Measurements from ENCODE around the gene UBE2QL1. TPM values are rescaled to one million over a fixed set of nuclear protein-coding genes. Genes with fewer than 3 reads are reported as not detected.

Gene UBE2QL1
- total RNA-seq, 1 experiment from 2014 or later, result 0.11 TPM

GRCh38 chr5:6423327-6424109, 25.1 kb upstream of the UBE2QL1 start:
- H4K20me1 ChIP-seq (ENCODE audit: control insufficient read depth, insufficient read depth, insufficient read length), result no peaks in the 10 kb centered on the region
- no peak overlapping the region for H2BK12ac ChIP-seq (ENCODE audit: insufficient read length, low read depth, low read length)
- no peaks in the 10 kb centered on the region for H3K79me1 ChIP-seq (ENCODE audit: insufficient read depth, low read depth, low read length, poor library complexity, severe bottlenecking)
- H3K27ac ChIP-seq (ENCODE audit: insufficient read length, low read depth, low read length), result no peak overlapping the region
- no peaks in the 10 kb centered on the region for H3K4me1 Mint-ChIP-seq
- H3K36me3 Mint-ChIP-seq (ENCODE audit: insufficient read depth in 1 of 3, low read depth in 3 of 3), result no peaks in the 10 kb centered on the region
- no peak overlapping the region for H2BK120ac ChIP-seq (ENCODE audit: low read depth, low read length, poor library complexity, severe bottlenecking)
- H3K56ac ChIP-seq (ENCODE audit: insufficient read length, low read depth, low read length), result no peak overlapping the region
- no peak overlapping the region for H2AFZ ChIP-seq (ENCODE audit: low read length)
- H3T11ph ChIP-seq (ENCODE audit: low read length), result no peak overlapping the region
- no peak overlapping the region for H3K18ac ChIP-seq (ENCODE audit: insufficient read length, low read depth, low read length)
- H3K4me2 ChIP-seq (ENCODE audit: insufficient read depth, insufficient read length, low read length), result no peak overlapping the region
- H3K27ac Mint-ChIP-seq, result no peak overlapping the region
- no peak overlapping the region for H2BK15ac ChIP-seq (ENCODE audit: low read depth, low read length)
- H2BK5ac ChIP-seq (ENCODE audit: insufficient read length, low read length), result no peak overlapping the region
- peaks cover 30% of the 10 kb centered on the region for H3K27me3 Mint-ChIP-seq (ENCODE audit: low read depth)
- H3K23me2 ChIP-seq (ENCODE audit: insufficient read length, low read depth, low read length, poor library complexity, severe bottlenecking), result no peaks in the 10 kb centered on the region
- no peak overlapping the region for H3K14ac ChIP-seq (ENCODE audit: insufficient read depth, low read length)
- H3K4ac ChIP-seq (ENCODE audit: low read depth, low read length), result no peak overlapping the region
- no peak overlapping the region for H4K8ac ChIP-seq (replicated peaks; ENCODE audit: insufficient read length, low read depth, low read length)
- no peaks in the 10 kb centered on the region for H3K27me3 ChIP-seq (ENCODE audit: insufficient read depth, low read length)
- H3K4me1 ChIP-seq (ENCODE audit: insufficient read depth, low read length), result no peaks in the 10 kb centered on the region
- no peaks in the 10 kb centered on the region for H3K9me3 ChIP-seq (ENCODE audit: control insufficient read depth, low read depth, low read length)
- no peak overlapping the region for H3K4me3 Mint-ChIP-seq
- H4K91ac ChIP-seq (ENCODE audit: insufficient read length, low read depth, low read length), result no peak overlapping the region
- H3K23ac ChIP-seq (ENCODE audit: insufficient read length, low read depth, low read length), result no peak overlapping the region
- H3K9me3 Mint-ChIP-seq, result peaks cover 4 to 7% of the 10 kb centered on the region in 2 experiments
- H3K79me2 ChIP-seq (ENCODE audit: insufficient read depth, low read length), result no peaks in the 10 kb centered on the region
- H2AK5ac ChIP-seq (ENCODE audit: insufficient read length, low read length), result no peak overlapping the region
- no peak for TF ChIP-seq CTCF (conservative IDR thresholded peaks at IDR 0.05)
- no CpG with 5 or more reads among the region's 13 CpGs for WGBS (ENCODE audit: extremely low coverage, insufficient read length, low lambda C conversion rate)
- no peak overlapping the region for H2BK20ac ChIP-seq (ENCODE audit: low read depth, low read length, poor library complexity, severe bottlenecking)
- no peak for DNase-seq
- no peak overlapping the region for H3K9ac ChIP-seq (ENCODE audit: extremely low read depth, insufficient read length, low read length)
- no peak overlapping the region for H4K5ac ChIP-seq (ENCODE audit: insufficient read length, low read depth, low read length)
